Right lobe of liver (tissue), 4 donors: ENCODE results near the gene SSR3.

Source experiments
- POLR2A ChIP-seq: fragments of 450-650 bp; IDR thresholded peaks from one replicate; pipeline ENCODE4 v1.6.1; 2017; ENCODE audit warnings: antibody characterized with exemption, mild to moderate bottlenecking
- TF ChIP-seq, protein P1 (sequence below), 4 donors: fragments of 200-600 bp in 3 of 4; fragments of 450-650 bp in 1 of 4; IDR thresholded peaks; one replicate each; pipeline versions ENCODE4 v1.5.1 to v1.8.0; 2016 to 2022; ENCODE audit warnings: antibody characterized with exemption in 4 of 4, mild to moderate bottlenecking in 2 of 4
- donor health status: DM: no; HTN: no; CAD: no.
- donor health status: DM: no; HTN: no; CAD: no.
- donor health status: DM: no; HTN: yes; CAD: no.

DNA sequence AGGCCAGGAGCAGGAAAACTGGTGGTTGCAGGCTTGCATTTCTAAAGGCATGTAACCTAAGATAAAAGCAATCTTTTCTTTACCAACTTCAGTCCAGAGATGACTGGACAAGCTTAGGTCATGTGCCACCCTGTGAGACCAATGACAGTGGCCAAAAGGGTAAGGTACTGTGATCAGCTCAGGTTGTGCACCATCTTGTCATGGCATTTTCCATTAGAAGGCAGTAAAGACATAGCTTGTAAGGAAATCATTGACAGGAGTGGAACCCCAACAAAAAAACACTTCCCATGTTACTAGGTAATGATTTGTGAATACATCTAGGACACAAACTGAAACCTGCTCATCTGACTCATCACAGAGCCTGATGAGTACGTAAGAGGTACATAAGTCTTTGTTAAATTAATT is 35.2 kb downstream of the SSR3 start:
- TF ChIP-seq, protein P1, sequence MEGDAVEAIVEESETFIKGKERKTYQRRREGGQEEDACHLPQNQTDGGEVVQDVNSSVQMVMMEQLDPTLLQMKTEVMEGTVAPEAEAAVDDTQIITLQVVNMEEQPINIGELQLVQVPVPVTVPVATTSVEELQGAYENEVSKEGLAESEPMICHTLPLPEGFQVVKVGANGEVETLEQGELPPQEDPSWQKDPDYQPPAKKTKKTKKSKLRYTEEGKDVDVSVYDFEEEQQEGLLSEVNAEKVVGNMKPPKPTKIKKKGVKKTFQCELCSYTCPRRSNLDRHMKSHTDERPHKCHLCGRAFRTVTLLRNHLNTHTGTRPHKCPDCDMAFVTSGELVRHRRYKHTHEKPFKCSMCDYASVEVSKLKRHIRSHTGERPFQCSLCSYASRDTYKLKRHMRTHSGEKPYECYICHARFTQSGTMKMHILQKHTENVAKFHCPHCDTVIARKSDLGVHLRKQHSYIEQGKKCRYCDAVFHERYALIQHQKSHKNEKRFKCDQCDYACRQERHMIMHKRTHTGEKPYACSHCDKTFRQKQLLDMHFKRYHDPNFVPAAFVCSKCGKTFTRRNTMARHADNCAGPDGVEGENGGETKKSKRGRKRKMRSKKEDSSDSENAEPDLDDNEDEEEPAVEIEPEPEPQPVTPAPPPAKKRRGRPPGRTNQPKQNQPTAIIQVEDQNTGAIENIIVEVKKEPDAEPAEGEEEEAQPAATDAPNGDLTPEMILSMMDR (IDR thresholded peaks at IDR 0.05), result no peak
- TF ChIP-seq POLR2A, result no peak
